ENCODE results near the gene RCOR2. TPM values are rescaled to one million over a fixed set of nuclear protein-coding genes. Genes with fewer than 3 reads are reported as not detected.

Gene RCOR2
- polyA plus RNA-seq, 1 donor (not counting 4 experiments of a cell fraction or from before 2014, with no cell fraction given) = 0.46 TPM

DNA sequence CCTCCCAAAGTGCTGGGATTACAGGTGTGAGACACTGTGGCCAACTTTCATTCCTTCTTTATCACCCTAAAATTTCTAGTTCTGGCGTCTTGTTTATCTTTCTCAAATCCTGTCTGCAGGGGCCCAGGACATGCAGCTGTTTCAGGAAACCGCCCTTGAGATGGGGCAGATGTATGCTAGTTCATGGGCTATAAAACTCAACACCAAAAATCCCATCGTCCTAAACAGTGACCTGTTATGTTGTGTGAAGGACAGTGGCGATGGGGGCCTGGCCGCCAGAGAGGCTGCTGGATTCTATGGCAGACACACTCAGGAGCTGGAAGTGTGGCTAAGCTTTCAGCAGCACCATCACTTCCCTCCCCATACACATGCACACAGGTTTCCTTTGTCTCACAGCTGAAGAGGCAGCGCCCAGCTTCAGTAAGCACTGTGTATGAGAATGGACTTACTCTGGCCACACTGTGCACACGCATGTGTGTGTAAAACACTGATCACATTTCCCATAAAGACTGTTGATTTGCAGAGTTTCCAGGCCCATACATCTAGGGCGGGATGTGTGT, 41.4 kb downstream of the RCOR2 start:
- H3K9ac ChIP-seq (ENCODE audit: control insufficient read depth, extremely low read depth, insufficient read depth, low read length) = no peak overlapping the region
- no peaks in the 10 kb centered on the region for H3K9me3 ChIP-seq (ENCODE audit: control insufficient read depth, low read depth, low read length)
- no peak for TF ChIP-seq EZH2 (IDR thresholded peaks at IDR 0.05; ENCODE audit: low read length)
- TF ChIP-seq, protein P1, sequence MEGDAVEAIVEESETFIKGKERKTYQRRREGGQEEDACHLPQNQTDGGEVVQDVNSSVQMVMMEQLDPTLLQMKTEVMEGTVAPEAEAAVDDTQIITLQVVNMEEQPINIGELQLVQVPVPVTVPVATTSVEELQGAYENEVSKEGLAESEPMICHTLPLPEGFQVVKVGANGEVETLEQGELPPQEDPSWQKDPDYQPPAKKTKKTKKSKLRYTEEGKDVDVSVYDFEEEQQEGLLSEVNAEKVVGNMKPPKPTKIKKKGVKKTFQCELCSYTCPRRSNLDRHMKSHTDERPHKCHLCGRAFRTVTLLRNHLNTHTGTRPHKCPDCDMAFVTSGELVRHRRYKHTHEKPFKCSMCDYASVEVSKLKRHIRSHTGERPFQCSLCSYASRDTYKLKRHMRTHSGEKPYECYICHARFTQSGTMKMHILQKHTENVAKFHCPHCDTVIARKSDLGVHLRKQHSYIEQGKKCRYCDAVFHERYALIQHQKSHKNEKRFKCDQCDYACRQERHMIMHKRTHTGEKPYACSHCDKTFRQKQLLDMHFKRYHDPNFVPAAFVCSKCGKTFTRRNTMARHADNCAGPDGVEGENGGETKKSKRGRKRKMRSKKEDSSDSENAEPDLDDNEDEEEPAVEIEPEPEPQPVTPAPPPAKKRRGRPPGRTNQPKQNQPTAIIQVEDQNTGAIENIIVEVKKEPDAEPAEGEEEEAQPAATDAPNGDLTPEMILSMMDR (optimal IDR thresholded peaks at IDR 0.05 in 1 of 3, IDR thresholded peaks at IDR 0.05 in 1 of 3, conservative IDR thresholded peaks at IDR 0.05 in 1 of 3; ENCODE audit: extremely low read depth in 1 of 3, insufficient read depth in 2 of 3, low read length in 3 of 3) = no peak
- FAIRE-seq = no peak
- H3K27ac ChIP-seq (ENCODE audit: control insufficient read depth, insufficient read depth, low read length) = no peak overlapping the region
- no peak overlapping the region for H3K4me2 ChIP-seq (ENCODE audit: control insufficient read depth, extremely low read depth, insufficient read depth, low read depth, low read length)
- dilution Hi-C loops (cut with MboI; ENCODE audit: extremely low pct_ligation_motif_present, low sequenced_read_pairs) = no loop called here
- no peaks in the 10 kb centered on the region for H3K27me3 ChIP-seq (ENCODE audit: control insufficient read depth, extremely low read depth, insufficient read depth, low read length)
- H3K9me1 ChIP-seq (ENCODE audit: control insufficient read depth, extremely low read depth, insufficient read depth, low read length) = peaks cover 16% of the 10 kb centered on the region
- H4K20me1 ChIP-seq (ENCODE audit: control insufficient read depth, extremely low read depth, insufficient read depth, low read length) = peaks cover 31% of the 10 kb centered on the region
- H2AFZ ChIP-seq (ENCODE audit: control insufficient read depth, low read length) = no peak overlapping the region
- DNase-seq (ENCODE audit: low read depth, low spot score) = no peak
- no peak overlapping the region for H3K4me3 ChIP-seq (ENCODE audit: control insufficient read depth in 2 of 3, extremely low read depth in 1 of 3, insufficient read depth in 2 of 3, low read depth in 1 of 3, low read length in 3 of 3)
- H3K36me3 ChIP-seq (ENCODE audit: control insufficient read depth in 2 of 2, extremely low read depth in 1 of 2, insufficient read depth in 2 of 2, low read length in 2 of 2) = peaks cover 0 to 8% of the 10 kb centered on the region in 2 experiments
- H3K4me1 ChIP-seq (ENCODE audit: control insufficient read depth, extremely low read depth, insufficient read depth, low read length) = peaks cover 27% of the 10 kb centered on the region
- peaks cover 70% of the 10 kb centered on the region for H3K79me2 ChIP-seq (ENCODE audit: control insufficient read depth, insufficient read depth, low read length)

GRCh38 chr11:63874511-63874910, 42.5 kb downstream of the RCOR2 start:
- DNase-seq (ENCODE audit: low read depth, low spot score) = no peak
- H3K27ac ChIP-seq (ENCODE audit: control insufficient read depth, insufficient read depth, low read length) = no peak overlapping the region
- H3K79me2 ChIP-seq (ENCODE audit: control insufficient read depth, insufficient read depth, low read length) = peaks cover 73% of the 10 kb centered on the region
- H3K36me3 ChIP-seq (ENCODE audit: control insufficient read depth in 2 of 2, extremely low read depth in 1 of 2, insufficient read depth in 2 of 2, low read length in 2 of 2) = peaks cover 0 to 10% of the 10 kb centered on the region in 2 experiments
- H3K4me1 ChIP-seq (ENCODE audit: control insufficient read depth, extremely low read depth, insufficient read depth, low read length) = peaks cover 25% of the 10 kb centered on the region
- no peak overlapping the region for H2AFZ ChIP-seq (ENCODE audit: control insufficient read depth, low read length)
- no peak overlapping the region for H3K4me3 ChIP-seq (ENCODE audit: control insufficient read depth in 2 of 3, extremely low read depth in 1 of 3, insufficient read depth in 2 of 3, low read depth in 1 of 3, low read length in 3 of 3)
- no peak for TF ChIP-seq EZH2 (IDR thresholded peaks at IDR 0.05; ENCODE audit: low read length)
- TF ChIP-seq, protein P1 (optimal IDR thresholded peaks at IDR 0.05 in 1 of 3, IDR thresholded peaks at IDR 0.05 in 1 of 3, conservative IDR thresholded peaks at IDR 0.05 in 1 of 3; ENCODE audit: extremely low read depth in 1 of 3, insufficient read depth in 2 of 3, low read length in 3 of 3) = no peak
- no peaks in the 10 kb centered on the region for H3K27me3 ChIP-seq (ENCODE audit: control insufficient read depth, extremely low read depth, insufficient read depth, low read length)
- no peak overlapping the region for H3K9ac ChIP-seq (ENCODE audit: control insufficient read depth, extremely low read depth, insufficient read depth, low read length)
- H3K9me1 ChIP-seq (ENCODE audit: control insufficient read depth, extremely low read depth, insufficient read depth, low read length) = peaks cover 13% of the 10 kb centered on the region
- H3K9me3 ChIP-seq (ENCODE audit: control insufficient read depth, low read depth, low read length) = no peaks in the 10 kb centered on the region
- FAIRE-seq = no peak
- H3K4me2 ChIP-seq (ENCODE audit: control insufficient read depth, extremely low read depth, insufficient read depth, low read depth, low read length) = no peak overlapping the region
- peaks cover 35% of the 10 kb centered on the region for H4K20me1 ChIP-seq (ENCODE audit: control insufficient read depth, extremely low read depth, insufficient read depth, low read length)
- dilution Hi-C loops (cut with MboI; ENCODE audit: extremely low pct_ligation_motif_present, low sequenced_read_pairs) = no loop called here

Data from keratinocyte (primary cell).